Measurements from ENCODE around the gene TEX19. TPM values are rescaled to one million over a fixed set of nuclear protein-coding genes. Genes with fewer than 3 reads are reported as not detected.
A peak's percentile ranks its signal among the peaks of the same experiment; 100 is the strongest.

Gene TEX19
- total and polyA plus RNA-seq, 9 of the 15 experiments (the other 6 are each of a cell fraction or from before 2014, with no cell fraction given), result 0.10 to 4.9 (median 1.9) TPM

GRCh38 chr17:82367724-82368524, 8.9 kb downstream of the TEX19 start (continued):
- TF ChIP-seq, protein P1, sequence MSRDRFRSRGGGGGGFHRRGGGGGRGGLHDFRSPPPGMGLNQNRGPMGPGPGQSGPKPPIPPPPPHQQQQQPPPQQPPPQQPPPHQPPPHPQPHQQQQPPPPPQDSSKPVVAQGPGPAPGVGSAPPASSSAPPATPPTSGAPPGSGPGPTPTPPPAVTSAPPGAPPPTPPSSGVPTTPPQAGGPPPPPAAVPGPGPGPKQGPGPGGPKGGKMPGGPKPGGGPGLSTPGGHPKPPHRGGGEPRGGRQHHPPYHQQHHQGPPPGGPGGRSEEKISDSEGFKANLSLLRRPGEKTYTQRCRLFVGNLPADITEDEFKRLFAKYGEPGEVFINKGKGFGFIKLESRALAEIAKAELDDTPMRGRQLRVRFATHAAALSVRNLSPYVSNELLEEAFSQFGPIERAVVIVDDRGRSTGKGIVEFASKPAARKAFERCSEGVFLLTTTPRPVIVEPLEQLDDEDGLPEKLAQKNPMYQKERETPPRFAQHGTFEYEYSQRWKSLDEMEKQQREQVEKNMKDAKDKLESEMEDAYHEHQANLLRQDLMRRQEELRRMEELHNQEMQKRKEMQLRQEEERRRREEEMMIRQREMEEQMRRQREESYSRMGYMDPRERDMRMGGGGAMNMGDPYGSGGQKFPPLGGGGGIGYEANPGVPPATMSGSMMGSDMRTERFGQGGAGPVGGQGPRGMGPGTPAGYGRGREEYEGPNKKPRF (IDR thresholded peaks at IDR 0.05; ENCODE audit: low read depth, low read length), result no peak
- TF ChIP-seq BCOR (IDR thresholded peaks at IDR 0.05), result no peak
- peak; percentile 87 for TF ChIP-seq E2F8 (IDR thresholded peaks at IDR 0.05; ENCODE audit: low read depth, partially characterized antibody)
- TF ChIP-seq HLTF (IDR thresholded peaks at IDR 0.05), result no peak
- TF ChIP-seq TFAM (CRISPR knock-in tag; conservative IDR thresholded peaks at IDR 0.05), result no peak
- 0 out of 2 replicates have a peak, but pooled peaks have one; percentile 8 for TF ChIP-seq MGA (IDR thresholded peaks at IDR 0.05)
- no peak for TF ChIP-seq ZNF644 (tag; IDR thresholded peaks at IDR 0.05; ENCODE audit: low read depth)
- no peak for TF ChIP-seq FOXJ2 (tag; IDR thresholded peaks at IDR 0.05)
- TF ChIP-seq ZNF431 (CRISPR knock-in tag; IDR thresholded peaks at IDR 0.05), result no peak
- TF ChIP-seq STAG1 (CRISPR knock-in tag; IDR thresholded peaks at IDR 0.05; ENCODE audit: borderline replicate concordance), result no peak
